GM21526 (cell line): ENCODE data around the gene PFKL.
"Not testable (repeated sequence)": the region's sequence is repeated elsewhere in the genome, so short reads cannot be mapped to it uniquely, and the experiment has no call there.

Experiments used
- ATAC-seq: cut with Tn5 transposase; IDR thresholded peaks from one replicate; pipeline ENCODE4 v1.9.1; 2021; ENCODE audit warnings: moderate library complexity; ENCODE audit not compliant: unreplicated experiment, low FRiP score

PFKL gene

DNA sequence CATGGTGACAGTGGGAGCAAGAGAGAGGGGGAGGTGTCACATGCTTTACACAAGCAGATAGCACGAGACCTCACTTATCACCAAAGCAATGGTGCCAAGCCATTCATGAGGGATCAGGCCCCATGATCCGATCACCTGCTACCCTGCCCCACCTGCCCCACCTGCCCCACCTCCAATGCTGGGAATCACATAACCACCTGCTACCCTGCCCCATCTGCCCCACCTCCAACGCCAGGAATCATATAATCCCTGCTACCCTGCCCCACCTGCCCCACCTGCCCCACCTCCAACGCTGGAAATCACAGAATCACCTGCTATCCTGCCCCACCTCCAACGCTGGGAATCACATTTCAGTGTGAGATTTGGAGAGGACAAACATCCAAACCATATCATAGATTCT is 24.8 kb upstream of the PFKL start:
- no peak for ATAC-seq

DNA sequence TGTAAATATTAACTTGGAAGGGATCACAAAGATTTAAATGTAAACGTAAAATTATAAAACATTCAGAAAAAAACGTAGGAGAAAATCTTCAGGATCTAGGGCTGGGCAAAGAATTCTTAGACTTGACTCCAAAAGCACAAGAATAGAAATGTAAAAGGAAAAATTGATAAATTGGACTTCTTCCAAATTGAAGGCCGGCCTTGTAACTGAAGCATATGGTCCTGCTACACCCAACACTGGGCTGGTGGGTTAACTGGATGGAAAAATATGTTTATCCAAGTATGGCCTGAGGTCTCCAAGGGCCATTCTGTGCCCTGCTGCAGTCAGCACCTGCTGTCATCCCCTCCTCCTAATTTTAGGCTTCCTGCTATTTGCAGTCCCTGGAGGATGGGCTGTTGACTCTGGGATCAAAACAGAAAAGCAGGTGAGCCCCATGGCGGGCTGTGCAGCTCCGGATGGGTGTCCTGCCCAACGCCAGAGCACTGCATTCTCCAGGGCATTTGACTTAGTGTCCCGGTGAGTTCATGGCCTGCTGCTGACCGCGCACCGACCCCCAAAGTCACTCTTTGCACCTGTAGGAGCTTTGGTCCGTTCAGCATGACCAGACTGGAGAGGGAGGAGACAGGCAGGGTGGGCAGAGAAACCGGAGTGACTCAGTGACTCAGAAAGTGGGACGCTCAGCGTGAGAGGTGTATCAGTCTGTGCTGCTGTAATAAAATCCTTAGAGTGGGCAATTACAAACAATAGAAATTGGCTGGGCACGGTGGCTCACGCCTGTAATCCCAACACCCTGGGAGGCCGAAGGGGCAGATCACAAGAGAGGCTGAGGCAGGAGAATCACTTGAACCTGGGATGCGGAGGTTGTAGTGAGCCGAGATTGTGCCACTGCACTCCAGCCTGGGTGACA is 20.2 kb upstream of the PFKL start:
- ATAC-seq: no peak

DNA sequence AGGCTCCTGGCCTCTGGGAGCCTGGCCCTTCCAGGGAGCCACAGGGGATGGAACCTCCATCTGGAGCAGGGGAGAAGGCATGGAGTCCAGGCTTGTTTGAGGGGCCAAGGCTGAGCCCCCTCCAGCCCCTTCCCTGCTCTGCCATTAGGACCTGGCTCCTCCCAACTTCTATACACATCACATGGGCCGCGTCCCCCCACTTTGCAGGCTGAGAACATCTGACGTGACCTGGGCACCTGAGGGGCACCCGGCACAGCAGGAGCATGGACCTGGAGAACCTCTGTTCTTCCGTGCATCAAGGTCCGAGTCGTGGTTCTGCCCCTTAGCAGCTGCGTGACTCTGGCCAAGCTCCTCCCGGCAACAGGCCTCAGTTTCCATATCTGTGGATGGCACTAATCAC is 18.1 kb upstream of the PFKL start:
- ATAC-seq: no peak

- no peak for ATAC-seq
Observed at GRCh38 chr21:44282370-44282769, 17.5 kb upstream of the PFKL start.

DNA sequence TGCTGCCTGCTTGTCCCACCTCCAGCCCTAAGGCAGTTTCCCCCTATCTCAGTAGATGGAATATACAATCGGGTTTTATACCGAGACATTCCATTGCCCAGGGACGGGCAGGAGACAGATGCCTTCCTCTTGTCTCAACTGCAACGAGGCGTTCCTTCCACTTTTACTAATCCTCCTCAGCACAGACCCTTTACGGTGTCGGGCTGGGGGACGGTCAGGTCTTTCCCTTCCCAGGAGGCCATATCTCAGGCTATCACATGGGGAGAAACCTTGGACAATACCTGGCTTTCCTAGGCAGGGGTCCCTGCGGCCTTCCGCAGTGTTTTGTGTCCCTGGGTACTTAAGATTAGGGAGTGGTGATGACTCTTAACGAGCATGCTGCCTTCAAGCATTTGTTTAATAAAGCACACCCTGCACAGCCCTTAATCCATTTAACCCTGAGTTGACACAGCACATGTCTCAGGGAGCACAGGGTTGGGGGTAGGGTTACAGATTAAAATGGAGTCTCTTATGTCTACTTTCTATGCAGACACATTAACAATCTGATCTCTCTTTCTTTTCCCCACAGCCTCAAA is 16.6 kb upstream of the PFKL start:
- ATAC-seq: not testable (repeated sequence)

DNA sequence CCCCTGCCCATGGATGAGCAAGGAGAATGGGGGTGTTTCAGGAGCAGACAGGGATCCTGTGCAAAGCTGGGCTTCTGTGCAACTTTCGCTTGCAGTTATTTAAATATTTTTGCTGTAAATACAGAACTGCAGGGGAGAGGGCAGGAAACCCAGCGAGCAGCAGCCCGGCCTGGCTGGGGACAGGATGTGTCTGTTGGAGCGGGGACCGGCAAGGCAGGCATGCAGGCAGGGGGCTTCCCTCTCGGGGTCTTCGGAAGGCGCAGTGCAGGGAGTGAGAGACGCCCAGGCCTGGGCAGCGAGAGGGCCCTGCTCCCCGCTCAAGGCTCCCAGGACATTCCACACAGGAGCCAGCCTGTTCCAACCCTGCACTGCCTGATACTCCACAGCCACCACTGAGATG is 15.9 kb upstream of the PFKL start:
- no peak for ATAC-seq

DNA sequence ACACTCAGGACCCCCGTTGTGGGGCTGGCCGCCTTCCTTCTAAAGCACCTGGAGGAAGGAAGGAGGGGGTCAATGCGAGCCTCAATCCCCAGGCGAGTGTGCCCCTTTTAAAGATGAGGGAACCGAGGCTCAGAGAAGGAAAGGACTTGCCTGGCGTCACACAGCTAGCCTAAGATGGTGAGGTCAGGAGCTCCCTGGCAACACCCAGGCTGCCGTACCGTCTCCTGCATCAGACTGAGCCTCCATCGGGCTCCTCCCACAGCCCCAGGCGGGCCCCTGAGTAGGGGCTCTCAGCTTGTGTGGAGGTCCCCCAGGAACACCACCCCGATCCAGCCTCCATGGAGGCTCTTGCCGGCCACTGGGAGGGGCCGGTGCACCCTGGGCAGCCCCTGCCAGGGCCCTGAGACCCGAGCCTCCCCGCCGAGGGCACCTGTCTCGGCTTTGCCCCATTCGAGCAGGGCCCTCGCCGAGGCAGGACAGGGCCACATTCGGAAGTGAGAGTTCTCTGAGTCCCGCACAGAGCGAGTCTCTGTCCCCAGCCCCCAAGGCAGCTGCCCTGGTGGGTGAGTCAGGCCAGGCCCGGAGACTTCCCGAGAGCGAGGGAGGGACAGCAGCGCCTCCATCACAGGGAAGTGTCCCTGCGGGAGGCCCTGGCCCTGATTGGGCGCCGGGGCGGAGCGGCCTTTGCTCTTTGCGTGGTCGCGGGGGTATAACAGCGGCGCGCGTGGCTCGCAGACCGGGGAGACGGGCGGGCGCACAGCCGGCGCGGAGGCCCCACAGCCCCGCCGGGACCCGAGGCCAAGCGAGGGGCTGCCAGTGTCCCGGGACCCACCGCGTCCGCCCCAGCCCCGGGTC is 14.5 kb upstream of the PFKL start, which contains the start of gene AIRE:
AIRE (plus strand) TSS at position 739 of the 855 bp plus-strand sequence. CDS start 131 bp downstream, outside the sequence.
- no peak for ATAC-seq

- no peak for ATAC-seq
Observed at GRCh38 chr21:44286086-44286715, 13.7 kb upstream of the PFKL start.

- no peak for ATAC-seq
Observed at GRCh38 chr21:44286716-44287632, 12.9 kb upstream of the PFKL start.

DNA sequence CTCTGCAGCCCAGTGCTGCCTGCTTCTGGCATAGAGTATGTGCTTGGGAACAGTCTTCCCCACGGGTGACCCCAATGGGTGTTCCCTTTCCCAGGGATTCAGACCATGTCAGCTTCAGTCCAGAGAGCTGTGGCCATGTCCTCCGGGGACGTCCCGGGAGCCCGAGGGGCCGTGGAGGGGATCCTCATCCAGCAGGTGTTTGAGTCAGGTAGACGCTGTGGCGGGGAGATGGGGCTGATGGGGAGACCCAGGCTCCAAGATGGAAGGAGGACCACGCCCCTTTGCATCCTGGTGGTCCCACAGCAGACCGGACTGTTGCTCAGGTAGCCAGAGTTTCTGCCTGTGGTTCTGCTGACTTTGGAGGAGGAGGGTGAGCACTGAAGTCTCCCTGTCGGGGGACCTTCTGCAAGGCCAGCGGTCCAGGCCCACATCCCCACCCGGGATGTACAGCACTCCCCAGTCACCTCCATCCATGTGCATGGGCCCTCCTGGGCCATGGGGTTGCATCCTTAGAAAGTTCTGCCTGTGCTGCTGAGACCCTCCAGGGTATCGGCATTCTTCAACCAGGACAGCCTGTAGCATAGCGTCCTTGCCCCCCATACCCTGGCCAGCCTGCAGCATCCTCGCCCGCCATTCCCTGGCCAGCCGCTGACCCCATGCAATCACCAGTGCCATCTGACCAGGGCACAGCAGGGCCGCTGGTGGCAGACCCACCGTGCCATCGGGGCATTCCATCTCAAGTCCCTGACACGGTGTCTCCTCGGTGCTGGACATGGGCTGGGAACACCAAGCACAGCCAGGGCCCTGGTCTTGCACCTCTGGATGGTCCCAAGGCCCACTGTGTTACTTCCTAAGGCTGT is 11.4 kb upstream of the PFKL start:
- ATAC-seq: no peak

GRCh38 chr21:44289381-44290010 is 10.4 kb upstream of the PFKL start:
- ATAC-seq: no peak

DNA sequence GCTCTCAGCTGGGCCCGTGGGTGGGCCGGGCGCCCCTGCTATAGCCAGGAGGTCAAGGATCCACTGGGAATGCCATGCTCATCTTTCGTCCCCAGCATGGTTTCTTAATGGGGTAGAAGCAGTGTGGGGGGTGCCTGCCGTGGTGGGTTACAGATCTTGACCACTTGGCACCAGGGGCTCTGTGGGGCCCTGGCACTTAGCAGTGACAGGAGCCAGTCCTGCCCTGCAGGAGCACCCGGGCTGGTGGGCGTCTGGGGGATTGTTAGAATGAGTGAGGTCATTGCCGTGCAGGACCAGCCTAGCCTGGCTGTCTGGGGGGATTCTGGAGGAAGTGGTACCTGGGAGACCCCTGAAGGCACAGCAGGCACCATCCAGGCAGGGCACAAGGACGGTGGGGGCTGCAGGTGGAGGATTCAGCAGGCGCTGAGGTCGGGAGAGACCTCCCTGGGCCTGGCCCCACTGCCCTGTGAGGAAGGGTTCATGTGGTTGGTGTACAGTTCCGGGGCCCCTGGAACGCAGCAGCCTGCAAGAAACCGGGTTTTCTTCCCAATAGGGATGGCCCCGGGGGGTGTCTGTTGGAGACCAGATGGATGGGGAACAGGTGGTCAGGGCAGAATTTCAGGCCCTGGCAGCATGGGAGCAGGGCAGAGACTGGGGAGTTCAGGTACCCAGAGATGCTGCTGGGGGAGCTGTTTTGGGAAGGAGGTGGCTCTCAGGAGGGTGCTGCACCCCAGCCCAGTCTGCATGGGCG is 9.4 kb upstream of the PFKL start:
- no peak for ATAC-seq

GRCh38 chr21:44291078-44291935 is 8.5 kb upstream of the PFKL start:
- ATAC-seq: no peak

GRCh38 chr21:44291936-44292811 is 7.7 kb upstream of the PFKL start:
- no peak for ATAC-seq

DNA sequence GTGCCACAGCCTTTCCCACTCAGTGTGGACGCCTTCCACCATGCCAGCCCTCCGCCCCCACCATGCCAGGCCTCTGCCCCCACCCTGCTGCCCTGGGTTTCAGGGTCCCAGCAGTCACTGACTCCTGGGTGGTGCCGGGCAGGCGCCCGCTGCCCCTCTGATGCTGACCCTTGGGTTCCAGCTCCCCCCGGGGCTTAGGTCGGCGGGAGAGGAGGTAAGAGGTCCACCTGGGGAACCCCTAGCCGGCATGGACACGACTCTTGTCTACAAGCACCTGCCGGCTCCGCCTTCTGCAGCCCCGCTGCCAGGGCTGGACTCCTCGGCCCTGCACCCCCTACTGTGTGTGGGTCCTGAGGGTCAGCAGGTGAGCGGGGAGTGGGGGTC is 7.0 kb upstream of the PFKL start:
- ATAC-seq: no peak
